WTC11 (cell line): Measurements from ENCODE around the gene SYTL2. TPM values are rescaled to one million over a fixed set of nuclear protein-coding genes. Genes with fewer than 3 reads are reported as not detected.

Experiments
- ATAC-seq: fragments of 200-7000 bp; cut with Tn5 transposase; 2 replicates; pipeline ENCODE4 v1.10.0; 2021; ENCODE audit warnings: mild to moderate bottlenecking, moderate library complexity
- CTCF ChIA-PET: fragments of 300-600 bp; sonication (Branson Sonifier 250); formaldehyde crosslinking; loops from one replicate; lab custom pipeline; 2021; ENCODE audit warnings: antibody characterized with exemption; lab: Charles Lee
- POLR2A ChIA-PET: fragments of 350-600 bp; sonication (Branson Sonifier 250); formaldehyde crosslinking; loops from one replicate; lab custom pipeline; 2021; ENCODE audit warnings: antibody characterized with exemption; lab: Charles Lee
- DNase-seq: peaks from one replicate; pipeline ENCODE4 v3.0.0; 2021; ENCODE audit warnings: low spot score
- H3K27ac Mint-ChIP-seq: 2 replicates; pipeline ENCODE4 v1.8.0; 2021; ENCODE audit warnings: mixed read lengths
- H3K27me3 Mint-ChIP-seq: 2 replicates; pipeline ENCODE4 v1.8.0; 2021; ENCODE audit warnings: low read depth, mild to moderate bottlenecking, moderate library complexity, mixed read lengths
- H3K36me3 Mint-ChIP-seq: 2 replicates; pipeline ENCODE4 v1.8.0; 2021; ENCODE audit warnings: mixed read lengths
- H3K4me1 Mint-ChIP-seq: 2 replicates; pipeline ENCODE4 v1.8.0; 2022; ENCODE audit warnings: mixed read lengths
- H3K4me3 Mint-ChIP-seq: 2 replicates; pipeline ENCODE4 v1.8.0; 2021; ENCODE audit warnings: mild to moderate bottlenecking, moderate library complexity, mixed read lengths
- H3K9me3 Mint-ChIP-seq: 2 replicates; pipeline ENCODE4 v1.8.0; 2021; ENCODE audit warnings: mixed read lengths
- ESRRA ChIP-seq: sonication (generic); formaldehyde crosslinking; IDR thresholded peaks from 2 replicates; pipeline ENCODE4 v1.8.1; 2022; ENCODE audit warnings: mild to moderate bottlenecking, missing genetic modification reagents, borderline replicate concordance
- ETV6 ChIP-seq: sonication (generic); formaldehyde crosslinking; IDR thresholded peaks from 2 replicates; pipeline ENCODE4 v1.8.1; 2022; ENCODE audit warnings: mild to moderate bottlenecking, missing genetic modification reagents
- FOXP4 ChIP-seq: sonication (generic); formaldehyde crosslinking; IDR thresholded peaks from 2 replicates; pipeline ENCODE4 v1.8.0; 2022; ENCODE audit warnings: mild to moderate bottlenecking, missing genetic modification reagents
- IRF2 ChIP-seq: sonication (generic); formaldehyde crosslinking; IDR thresholded peaks from 2 replicates; pipeline ENCODE4 v1.8.0; 2022; ENCODE audit warnings: low read depth, missing genetic modification reagents, borderline replicate concordance
- KAT7 ChIP-seq: sonication (generic); formaldehyde crosslinking; IDR thresholded peaks from 2 replicates; pipeline ENCODE4 v1.8.1; 2023; ENCODE audit warnings: missing genetic modification reagents, mild to moderate bottlenecking, borderline replicate concordance
- MYBL2 ChIP-seq: sonication (generic); formaldehyde crosslinking; IDR thresholded peaks from 2 replicates; pipeline ENCODE4 v1.8.1; 2023; ENCODE audit warnings: mild to moderate bottlenecking, moderate library complexity, missing genetic modification reagents
- PRRX2 ChIP-seq: fragments of 250-450 bp; sonication (Bioruptor Pico); IDR thresholded peaks from 2 replicates; pipeline ENCODE4 v1.8.0; 2021; ENCODE audit warnings: mild to moderate bottlenecking
- RELA ChIP-seq: sonication (generic); formaldehyde crosslinking; IDR thresholded peaks from 2 replicates; pipeline ENCODE4 v1.8.1; 2022; ENCODE audit warnings: missing genetic modification reagents, mild to moderate bottlenecking, borderline replicate concordance
- TEAD4 ChIP-seq: sonication (generic); formaldehyde crosslinking; IDR thresholded peaks from 2 replicates; pipeline ENCODE4 v1.8.0; 2022; ENCODE audit warnings: mild to moderate bottlenecking, missing genetic modification reagents
- USF1 ChIP-seq: sonication (generic); formaldehyde crosslinking; IDR thresholded peaks from 2 replicates; pipeline ENCODE4 v1.8.0; 2022; ENCODE audit warnings: mild to moderate bottlenecking, missing genetic modification reagents
- ZNF121 ChIP-seq: sonication (generic); formaldehyde crosslinking; IDR thresholded peaks from 2 replicates; pipeline ENCODE4 v1.8.0; 2023; ENCODE audit warnings: missing genetic modification reagents
- ZNF138 ChIP-seq: sonication (generic); formaldehyde crosslinking; conservative IDR thresholded peaks from 2 replicates; pipeline ENCODE4 v1.8.1; 2022; ENCODE audit warnings: mild to moderate bottlenecking, moderate library complexity, missing genetic modification reagents
- ZNF232 ChIP-seq: sonication (generic); formaldehyde crosslinking; IDR thresholded peaks from 2 replicates; pipeline ENCODE4 v1.8.0; 2022; ENCODE audit warnings: mild to moderate bottlenecking, missing genetic modification reagents
- ZNF263 ChIP-seq: sonication (generic); formaldehyde crosslinking; IDR thresholded peaks from 2 replicates; pipeline ENCODE4 v1.8.1; 2022; ENCODE audit warnings: low read depth, mild to moderate bottlenecking, moderate library complexity, missing genetic modification reagents
- ZNF396 ChIP-seq: fragments of 250-450 bp; sonication (Bioruptor Pico); IDR thresholded peaks from 2 replicates; pipeline ENCODE4 v1.8.0; 2021; ENCODE audit warnings: mild to moderate bottlenecking, moderate library complexity, borderline replicate concordance
- ZNF416 ChIP-seq: fragments of 250-450 bp; sonication (Bioruptor Pico); IDR thresholded peaks from 2 replicates; pipeline ENCODE4 v1.9.0; 2021; ENCODE audit warnings: mild to moderate bottlenecking, inconsistent platforms
- ZSCAN18 ChIP-seq: fragments of 250-450 bp; sonication (Bioruptor Pico); IDR thresholded peaks from 2 replicates; pipeline ENCODE4 v2.1.2; 2022; ENCODE audit warnings: mild to moderate bottlenecking, moderate library complexity
- total RNA-seq: library from RNA; stranded (reverse); gene quantifications from 3 replicates; pipeline ENCODE4 v1.2.3, GENCODE V29; 2021
- TF ChIP-seq, protein P1 (sequence below): sonication (generic); formaldehyde crosslinking; IDR thresholded peaks from 2 replicates; pipeline ENCODE4 v1.8.1; 2023; ENCODE audit warnings: mild to moderate bottlenecking, missing genetic modification reagents, borderline replicate concordance
- TF ChIP-seq, protein P2 (sequence below): sonication (generic); formaldehyde crosslinking; IDR thresholded peaks from 2 replicates; pipeline ENCODE4 v1.8.1; 2022; ENCODE audit warnings: low read depth, missing genetic modification reagents, borderline replicate concordance
- TF ChIP-seq, protein P3 (sequence below): sonication (generic); formaldehyde crosslinking; IDR thresholded peaks from 2 replicates; pipeline ENCODE4 v1.8.1; 2022; ENCODE audit warnings: low read depth, mild to moderate bottlenecking, moderate library complexity, missing genetic modification reagents, borderline replicate concordance

The SYTL2 gene
- total RNA-seq, 1 experiment from 2014 or later: 7.1 TPM

GRCh38 chr11:85665733-85666132 is 145.2 kb downstream of the SYTL2 start (continued):
- TF ChIP-seq, protein P1, sequence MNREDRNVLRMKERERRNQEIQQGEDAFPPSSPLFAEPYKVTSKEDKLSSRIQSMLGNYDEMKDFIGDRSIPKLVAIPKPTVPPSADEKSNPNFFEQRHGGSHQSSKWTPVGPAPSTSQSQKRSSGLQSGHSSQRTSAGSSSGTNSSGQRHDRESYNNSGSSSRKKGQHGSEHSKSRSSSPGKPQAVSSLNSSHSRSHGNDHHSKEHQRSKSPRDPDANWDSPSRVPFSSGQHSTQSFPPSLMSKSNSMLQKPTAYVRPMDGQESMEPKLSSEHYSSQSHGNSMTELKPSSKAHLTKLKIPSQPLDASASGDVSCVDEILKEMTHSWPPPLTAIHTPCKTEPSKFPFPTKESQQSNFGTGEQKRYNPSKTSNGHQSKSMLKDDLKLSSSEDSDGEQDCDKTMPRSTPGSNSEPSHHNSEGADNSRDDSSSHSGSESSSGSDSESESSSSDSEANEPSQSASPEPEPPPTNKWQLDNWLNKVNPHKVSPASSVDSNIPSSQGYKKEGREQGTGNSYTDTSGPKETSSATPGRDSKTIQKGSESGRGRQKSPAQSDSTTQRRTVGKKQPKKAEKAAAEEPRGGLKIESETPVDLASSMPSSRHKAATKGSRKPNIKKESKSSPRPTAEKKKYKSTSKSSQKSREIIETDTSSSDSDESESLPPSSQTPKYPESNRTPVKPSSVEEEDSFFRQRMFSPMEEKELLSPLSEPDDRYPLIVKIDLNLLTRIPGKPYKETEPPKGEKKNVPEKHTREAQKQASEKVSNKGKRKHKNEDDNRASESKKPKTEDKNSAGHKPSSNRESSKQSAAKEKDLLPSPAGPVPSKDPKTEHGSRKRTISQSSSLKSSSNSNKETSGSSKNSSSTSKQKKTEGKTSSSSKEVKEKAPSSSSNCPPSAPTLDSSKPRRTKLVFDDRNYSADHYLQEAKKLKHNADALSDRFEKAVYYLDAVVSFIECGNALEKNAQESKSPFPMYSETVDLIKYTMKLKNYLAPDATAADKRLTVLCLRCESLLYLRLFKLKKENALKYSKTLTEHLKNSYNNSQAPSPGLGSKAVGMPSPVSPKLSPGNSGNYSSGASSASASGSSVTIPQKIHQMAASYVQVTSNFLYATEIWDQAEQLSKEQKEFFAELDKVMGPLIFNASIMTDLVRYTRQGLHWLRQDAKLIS (CRISPR knock-in tag): no peak
- TF ChIP-seq USF1 (CRISPR knock-in tag) (no peak), FOXP4 (no peak), ZNF416 (CRISPR knock-in tag) (no peak), ETV6 (CRISPR knock-in tag) (no peak), ZSCAN18 (CRISPR knock-in tag) (no peak), ZNF396 (CRISPR knock-in tag) (no peak)
- TF ChIP-seq, protein P2, sequence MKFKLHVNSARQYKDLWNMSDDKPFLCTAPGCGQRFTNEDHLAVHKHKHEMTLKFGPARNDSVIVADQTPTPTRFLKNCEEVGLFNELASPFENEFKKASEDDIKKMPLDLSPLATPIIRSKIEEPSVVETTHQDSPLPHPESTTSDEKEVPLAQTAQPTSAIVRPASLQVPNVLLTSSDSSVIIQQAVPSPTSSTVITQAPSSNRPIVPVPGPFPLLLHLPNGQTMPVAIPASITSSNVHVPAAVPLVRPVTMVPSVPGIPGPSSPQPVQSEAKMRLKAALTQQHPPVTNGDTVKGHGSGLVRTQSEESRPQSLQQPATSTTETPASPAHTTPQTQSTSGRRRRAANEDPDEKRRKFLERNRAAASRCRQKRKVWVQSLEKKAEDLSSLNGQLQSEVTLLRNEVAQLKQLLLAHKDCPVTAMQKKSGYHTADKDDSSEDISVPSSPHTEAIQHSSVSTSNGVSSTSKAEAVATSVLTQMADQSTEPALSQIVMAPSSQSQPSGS (CRISPR knock-in tag): no peak

DNA sequence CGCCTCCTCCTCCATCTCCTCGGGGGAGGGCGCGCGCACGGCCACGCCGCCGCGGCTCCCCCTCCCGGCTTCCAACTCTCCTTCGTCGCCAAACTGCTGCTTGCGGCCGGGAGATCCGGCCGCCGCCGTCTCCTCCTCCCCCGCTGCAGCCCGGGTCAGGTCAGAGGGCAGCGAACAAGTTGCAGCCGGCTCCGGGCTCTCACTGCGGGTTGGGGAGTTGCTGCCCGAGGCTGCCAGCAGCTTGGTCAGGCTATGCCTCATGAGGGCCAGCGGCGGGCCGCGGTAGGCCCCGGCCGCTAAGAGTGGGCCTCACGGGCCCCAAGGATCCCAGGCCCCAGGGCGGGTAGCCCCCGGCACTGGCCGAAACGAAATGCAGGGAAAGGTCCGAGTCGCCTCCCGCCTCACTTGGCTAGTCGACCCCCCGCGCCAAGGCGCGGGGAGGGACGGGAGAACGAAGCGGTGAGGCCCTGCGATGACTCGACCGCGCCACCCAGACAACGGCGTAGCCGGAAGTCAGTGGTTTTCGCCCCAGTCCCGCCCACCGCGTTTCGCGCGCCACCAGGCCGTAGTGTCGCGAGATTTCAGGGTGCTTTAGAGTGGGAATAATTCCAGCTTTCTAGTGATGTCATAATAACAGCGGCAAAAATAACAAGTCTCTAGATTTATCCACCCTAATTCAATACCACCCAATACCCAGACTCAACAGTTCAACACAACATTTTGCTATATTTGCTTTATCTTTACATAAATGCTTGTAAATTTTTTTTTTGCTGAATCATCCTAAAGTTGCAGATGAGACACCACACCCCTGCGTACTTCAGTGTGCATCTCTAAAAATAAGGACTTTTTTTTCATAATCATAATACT is 146.1 kb downstream of the SYTL2 start, which contains the start of gene CREBZF:
Gene CREBZF (minus strand): TSS at position 515 of the 867 bp plus-strand sequence. CDS start 254 bp downstream, at position 261.
- Mint-ChIP-seq H3K4me3 (peak within 1 kb of the TSS; percentile 96), H3K27me3 (peaks cover 1% of the 10 kb centered on the region), H3K4me1 (peaks cover 28% of the 10 kb centered on the region), H3K9me3 (no peaks in the 10 kb centered on the region), H3K36me3 (peaks cover 37% of the 10 kb centered on the region), H3K27ac (peak within 1 kb of the TSS; percentile 96)
- DNase-seq (peak; percentile 94), ATAC-seq (peak; percentile 93)
- ChIA-PET POLR2A (interaction anchor here (0.6 to 2.9 kb wide), 4 partner anchors 10 to 190 kb away, joined by 3 to 24 read pairs (median 8); partner anchors contain the start of genes DLG2, TMEM126A and TMEM126B), CTCF (no interaction called here)
- TF ChIP-seq ESRRA (CRISPR knock-in tag) (no peak), MYBL2 (CRISPR knock-in tag) (peak; percentile 85), ZNF263 (no peak), ZNF138 (CRISPR knock-in tag) (no peak), RELA (no peak), TEAD4 (CRISPR knock-in tag) (no peak), KAT7 (peak; percentile 70; the same call in 1 of the 2 replicates), FOXP4 (peak; percentile 74; the same call in 1 of the 2 replicates), ZNF232 (CRISPR knock-in tag) (no peak; the same call in none of the 2 replicates), PRRX2 (CRISPR knock-in tag) (no peak), ZNF121 (no peak), IRF2 (CRISPR knock-in tag) (no peak)
- TF ChIP-seq, protein P3, sequence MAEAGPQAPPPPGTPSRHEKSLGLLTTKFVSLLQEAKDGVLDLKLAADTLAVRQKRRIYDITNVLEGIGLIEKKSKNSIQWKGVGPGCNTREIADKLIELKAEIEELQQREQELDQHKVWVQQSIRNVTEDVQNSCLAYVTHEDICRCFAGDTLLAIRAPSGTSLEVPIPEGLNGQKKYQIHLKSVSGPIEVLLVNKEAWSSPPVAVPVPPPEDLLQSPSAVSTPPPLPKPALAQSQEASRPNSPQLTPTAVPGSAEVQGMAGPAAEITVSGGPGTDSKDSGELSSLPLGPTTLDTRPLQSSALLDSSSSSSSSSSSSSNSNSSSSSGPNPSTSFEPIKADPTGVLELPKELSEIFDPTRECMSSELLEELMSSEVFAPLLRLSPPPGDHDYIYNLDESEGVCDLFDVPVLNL (CRISPR knock-in tag): peak; percentile 85; the same call in 1 of the 2 replicates
